Measurements from ENCODE around the gene SORCS1. TPM values are rescaled to one million over a fixed set of nuclear protein-coding genes. Genes with fewer than 3 reads are reported as not detected.

The SORCS1 gene
- total and polyA plus RNA-seq, 12 donors = 0.30 to 5.5 (median 1.3) TPM

GRCh38 chr10:106577266-106577665, 587.2 kb downstream of the SORCS1 start:
- intact Hi-C loops (cut with DNase I) = loop anchor here in 1 of 10 donors (10.0 kb wide), 1 partner anchor 622 kb away; no protein-coding TSS in a partner anchor
- DNase-seq (no peak), ATAC-seq (no peak)
- Histone ChIP-seq H3K9me3 (no peaks in the 10 kb centered on the region), H3K27ac (no peak overlapping the region), H3K4me1 (no peaks in the 10 kb centered on the region), H3K4me3 (no peak overlapping the region), H3K36me3 (no peaks in the 10 kb centered on the region), H3K27me3 (no peaks in the 10 kb centered on the region)
- 71 to 79% methylated on average over 9 of the region's 9 CpGs for WGBS, 2 donors
- no peak for TF ChIP-seq CTCF (IDR thresholded peaks at IDR 0.05)

GRCh38 chr10:106576534-106576933, 588.0 kb downstream of the SORCS1 start:
- Histone ChIP-seq H3K9me3 (no peaks in the 10 kb centered on the region), H3K4me1 (no peaks in the 10 kb centered on the region), H3K4me3 (no peak overlapping the region), H3K27ac (no peak overlapping the region), H3K36me3 (no peaks in the 10 kb centered on the region), H3K27me3 (no peaks in the 10 kb centered on the region)
- TF ChIP-seq CTCF (IDR thresholded peaks at IDR 0.05) = no peak
- intact Hi-C loops (cut with DNase I) = loop anchor here in 1 of 10 donors (10.0 kb wide), 1 partner anchor 622 kb away; no protein-coding TSS in a partner anchor
- ATAC-seq (no peak), DNase-seq (no peak)
- WGBS, 2 donors = 61 to 78% methylated on average over 4 of the region's 4 CpGs

GRCh38 chr10:106573106-106573505, 591.4 kb downstream of the SORCS1 start:
- Histone ChIP-seq H3K4me3 (no peak overlapping the region), H3K27ac (no peak overlapping the region), H3K27me3 (no peaks in the 10 kb centered on the region), H3K9me3 (no peaks in the 10 kb centered on the region), H3K4me1 (no peaks in the 10 kb centered on the region), H3K36me3 (no peaks in the 10 kb centered on the region)
- DNase-seq (no peak), ATAC-seq (no peak)
- 66 to 71% methylated on average over 5 of the region's 5 CpGs for WGBS, 2 donors
- TF ChIP-seq CTCF (IDR thresholded peaks at IDR 0.05) = no peak
- intact Hi-C loops (cut with DNase I) = loop anchor here in 1 of 10 donors (10.0 kb wide), 1 partner anchor 618 kb away; no protein-coding TSS in a partner anchor

- no peak overlapping the region for H3K4me3 ChIP-seq
- H3K36me3 ChIP-seq = no peaks in the 10 kb centered on the region
- peak in 8 of 9 donors; percentile 24 to 61 (median 50) for TF ChIP-seq CTCF (IDR thresholded peaks at IDR 0.05)
- H3K27ac ChIP-seq = no peak overlapping the region
- no peaks in the 10 kb centered on the region for H3K9me3 ChIP-seq
- intact Hi-C loops (cut with DNase I) = loop anchor here in 1 of 10 donors (10.0 kb wide), 1 partner anchor 617 kb away; no protein-coding TSS in a partner anchor
- peaks cover 0 to 6% (median 0%) of the 10 kb centered on the region in 9 donors for H3K4me1 ChIP-seq
- ATAC-seq (peak in 2 of 8 donors; percentile 39 to 45), DNase-seq (no peak)
- WGBS, 2 donors = 37 to 43% methylated on average over 5 of the region's 5 CpGs
- H3K27me3 ChIP-seq = no peaks in the 10 kb centered on the region
Measured at GRCh38 chr10:106571192-106571946, 593.1 kb downstream of the SORCS1 start.
